HL-60 (cell line): ENCODE data around the gene ZEB1.

Experiments used
- DNase-seq, 2 experiments: peaks; one replicate each; pipeline ENCODE4 v3.0.0-alpha.2; 2010 to 2020; ENCODE audit warnings: low read depth in 1 of 2, low spot score in 1 of 2
- H3K27ac ChIP-seq: fragments of 250-450 bp; sonication (Bioruptor Pico); replicated peaks from 2 replicates; pipeline ENCODE4 v1.5.1; 2020; ENCODE audit warnings: mild to moderate bottlenecking, moderate library complexity
- H3K27me3 ChIP-seq: fragments of 250-450 bp; sonication (Bioruptor Pico); 2 replicates; pipeline ENCODE4 v1.5.1; 2021; ENCODE audit warnings: mild to moderate bottlenecking, moderate library complexity; ENCODE audit not compliant: insufficient read depth, poor library complexity, severe bottlenecking
- H3K4me3 ChIP-seq: replicated peaks from 2 replicates; pipeline ENCODE4 v1.5.1; 2011; ENCODE audit warnings: mild to moderate bottlenecking, control low read depth, low read length; ENCODE audit not compliant: insufficient read depth
- CTCF ChIP-seq: IDR thresholded peaks from one replicate; pipeline ENCODE4 v1.5.1; 2011; ENCODE audit warnings: low read length, control low read depth, inconsistent platforms; ENCODE audit not compliant: insufficient read depth
- GABPA ChIP-seq: IDR thresholded peaks from 2 replicates; pipeline ENCODE4 v1.6.1; 2012; ENCODE audit warnings: low read depth
- POLR2AphosphoS5 ChIP-seq: IDR thresholded peaks from 2 replicates; pipeline ENCODE4 v1.6.1; 2012; ENCODE audit warnings: low read depth
- REST ChIP-seq: IDR thresholded peaks from 2 replicates; pipeline ENCODE4 v1.6.1; 2012; ENCODE audit warnings: low read depth; ENCODE audit not compliant: insufficient replicate concordance
- SPI1 ChIP-seq: IDR thresholded peaks from 2 replicates; pipeline ENCODE4 v1.6.1; 2012; ENCODE audit warnings: low read depth, mild to moderate bottlenecking, borderline replicate concordance

Gene ZEB1

GRCh38 chr10:31508234-31508633, 189.2 kb downstream of the ZEB1 start:
- no peak overlapping the region for H3K4me3 ChIP-seq
- no peak for DNase-seq
- H3K27ac ChIP-seq: no peak overlapping the region
- no peaks in the 10 kb centered on the region for H3K27me3 ChIP-seq
- TF ChIP-seq GABPA (no peak), SPI1 (no peak), POLR2AphosphoS5 (no peak), CTCF (no peak), REST (no peak)

- no peaks in the 10 kb centered on the region for H3K27me3 ChIP-seq
- TF ChIP-seq REST: no peak
- no peak for TF ChIP-seq SPI1
- TF ChIP-seq POLR2AphosphoS5: no peak
- TF ChIP-seq GABPA: no peak
- no peak for TF ChIP-seq CTCF
- H3K4me3 ChIP-seq: no peak overlapping the region
- DNase-seq: no peak
- no peak overlapping the region for H3K27ac ChIP-seq
Measured at GRCh38 chr10:31508882-31509281, 189.9 kb downstream of the ZEB1 start.

GRCh38 chr10:31509989-31510388, 191.0 kb downstream of the ZEB1 start:
- DNase-seq: no peak
- no peak overlapping the region for H3K4me3 ChIP-seq
- no peaks in the 10 kb centered on the region for H3K27me3 ChIP-seq
- no peak overlapping the region for H3K27ac ChIP-seq
- TF ChIP-seq POLR2AphosphoS5 (no peak), CTCF (no peak), REST (no peak), SPI1 (no peak), GABPA (no peak)
